ENCODE measurements around the gene STMP1. TPM values are rescaled to one million over a fixed set of nuclear protein-coding genes. Genes with fewer than 3 reads are reported as not detected.

Gene STMP1
- total RNA-seq (2022) (33.6 and 37.0 TPM in 2 replicates), Bru-seq, nascent RNA (percentile 85 among the genes with signal in this experiment), BruChase-seq, experiment 1, labeled RNA remaining after a 6-hour chase (percentile 92 among the genes with signal in this experiment), BruChase-seq, experiment 2, labeled RNA remaining after a 2-hour chase (percentile 87 among the genes with signal in this experiment)
- long read RNA-seq, transcript STMP1-202 (3 exons, 2,450 nt): major isoform, 97 of 106 reads
- long read RNA-seq, partial matches to known transcripts: 0 of 106 reads
- long read RNA-seq, other reads (novel, unspliced or antisense): 9 of 106 reads

- no peak for TF ChIP-seq CTCF (IDR thresholded peaks at IDR 0.05; ENCODE audit: unreplicated experiment)
- peak within 1 kb of the TSS; percentile 97 for H3K4me3 Mint-ChIP-seq (ENCODE audit: unreplicated experiment)
- peak; percentile 92 for DNase-seq (ENCODE audit: unreplicated experiment)
- intact Hi-C loops (cut with micrococcal nuclease): no loop called here
- H3K27ac Mint-ChIP-seq (ENCODE audit: low read depth, unreplicated experiment): peak within 1 kb of the TSS; percentile 98
- BruUV-seq (replicated peaks): TSS peak; percentile 67
- no peaks in the 10 kb centered on the region for H3K9me3 Mint-ChIP-seq (ENCODE audit: unreplicated experiment)
- CTCF ChIA-PET: interaction anchor here (0.6 to 7.2 kb wide), 15 partner anchors 11 to 427 kb away, joined by 3 to 68 read pairs (median 3); no protein-coding TSS in a partner anchor
- peaks cover 26% of the 10 kb centered on the region for H3K4me1 Mint-ChIP-seq (ENCODE audit: insufficient read depth, unreplicated experiment)
- no peaks in the 10 kb centered on the region for H3K27me3 Mint-ChIP-seq (ENCODE audit: insufficient read depth, unreplicated experiment)
- H3K36me3 Mint-ChIP-seq (ENCODE audit: insufficient read depth, unreplicated experiment): peaks cover 11% of the 10 kb centered on the region
- POLR2A ChIA-PET: interaction anchor here (0.7 to 3.5 kb wide), 26 partner anchors 7 to 409 kb away, joined by 3 to 42 read pairs (median 5); no protein-coding TSS in a partner anchor
Observed at GRCh38 chr7:135662373-135663114, at the start of gene STMP1. STMP1 (plus strand) TSS chr7:135662514.

- no peak overlapping the region for H3K4me3 Mint-ChIP-seq (ENCODE audit: unreplicated experiment)
- TF ChIP-seq CTCF (IDR thresholded peaks at IDR 0.05; ENCODE audit: unreplicated experiment): no peak
- BruUV-seq (replicated peaks): no TSS peak
- no peaks in the 10 kb centered on the region for H3K9me3 Mint-ChIP-seq (ENCODE audit: unreplicated experiment)
- H3K36me3 Mint-ChIP-seq (ENCODE audit: insufficient read depth, unreplicated experiment): peaks cover 77% of the 10 kb centered on the region
- H3K27me3 Mint-ChIP-seq (ENCODE audit: insufficient read depth, unreplicated experiment): no peaks in the 10 kb centered on the region
- H3K27ac Mint-ChIP-seq (ENCODE audit: low read depth, unreplicated experiment): no peak overlapping the region
- no peak for DNase-seq (ENCODE audit: unreplicated experiment)
- peaks cover 4% of the 10 kb centered on the region for H3K4me1 Mint-ChIP-seq (ENCODE audit: insufficient read depth, unreplicated experiment)
- ChIA-PET POLR2A (no interaction called here), CTCF (interaction anchor here (0.6 to 0.8 kb wide), 2 partner anchors 30 to 46 kb away, joined by 4 read pairs; no protein-coding TSS in a partner anchor)
- intact Hi-C loops (cut with micrococcal nuclease): no loop called here
Observed at GRCh38 chr7:135616136-135616535, 46.2 kb upstream of the STMP1 start.

- peaks cover 64% of the 10 kb centered on the region for H3K36me3 Mint-ChIP-seq (ENCODE audit: insufficient read depth, unreplicated experiment)
- H3K4me1 Mint-ChIP-seq (ENCODE audit: insufficient read depth, unreplicated experiment): peaks cover 6% of the 10 kb centered on the region
- intact Hi-C loops (cut with micrococcal nuclease): no loop called here
- H3K27ac Mint-ChIP-seq (ENCODE audit: low read depth, unreplicated experiment): no peak overlapping the region
- no TSS peak for BruUV-seq (replicated peaks)
- no peak for DNase-seq (ENCODE audit: unreplicated experiment)
- no peak for TF ChIP-seq CTCF (IDR thresholded peaks at IDR 0.05; ENCODE audit: unreplicated experiment)
- POLR2A ChIA-PET: no interaction called here
- H3K27me3 Mint-ChIP-seq (ENCODE audit: insufficient read depth, unreplicated experiment): no peaks in the 10 kb centered on the region
- CTCF ChIA-PET: interaction anchor here (0.7 to 3.3 kb wide), 3 partner anchors 14 to 707 kb away, joined by 3 to 18 read pairs (median 3); no protein-coding TSS in a partner anchor
- H3K4me3 Mint-ChIP-seq (ENCODE audit: unreplicated experiment): no peak overlapping the region
- no peaks in the 10 kb centered on the region for H3K9me3 Mint-ChIP-seq (ENCODE audit: unreplicated experiment)
Observed at GRCh38 chr7:135617781-135618180, 44.5 kb upstream of the STMP1 start.

- Mint-ChIP-seq H3K27ac (ENCODE audit: low read depth, unreplicated experiment) (no peak overlapping the region), H3K27me3 (ENCODE audit: insufficient read depth, unreplicated experiment) (no peaks in the 10 kb centered on the region), H3K36me3 (ENCODE audit: insufficient read depth, unreplicated experiment) (peaks cover 58% of the 10 kb centered on the region), H3K4me3 (ENCODE audit: unreplicated experiment) (no peak overlapping the region), H3K4me1 (ENCODE audit: insufficient read depth, unreplicated experiment) (peaks cover 6% of the 10 kb centered on the region), H3K9me3 (ENCODE audit: unreplicated experiment) (no peaks in the 10 kb centered on the region)
- ChIA-PET CTCF (interaction anchor here (0.8 to 3.3 kb wide), 6 partner anchors 8 to 344 kb away, joined by 3 to 18 read pairs (median 3); no protein-coding TSS in a partner anchor), POLR2A (no interaction called here)
- no peak for DNase-seq (ENCODE audit: unreplicated experiment)
- TF ChIP-seq CTCF (IDR thresholded peaks at IDR 0.05; ENCODE audit: unreplicated experiment): no peak
- intact Hi-C loops (cut with micrococcal nuclease): no loop called here
- BruUV-seq (replicated peaks): no TSS peak
Observed at GRCh38 chr7:135618510-135618909, 43.8 kb upstream of the STMP1 start.

Measured in MCF 10A (cell line).